Esophagus squamous epithelium (tissue), 4 donors: Measurements from ENCODE around the gene ACSS2.

Experiments used
- CTCF ChIP-seq, 6 experiments: fragments of 450-650 bp in 4 of 6; fragments of 200-600 bp in 2 of 6; sonication (generic) in 2 of 6; IDR thresholded peaks; one replicate each; pipeline ENCODE4 v1.5.1; 2016 to 2019; ENCODE audit warnings: antibody characterized with exemption in 6 of 6, mild to moderate bottlenecking in 4 of 6, moderate library complexity in 4 of 6
- POLR2A ChIP-seq, 4 donors: fragments of 450-650 bp; IDR thresholded peaks; one replicate each; pipeline ENCODE4 v1.6.1; 2017; ENCODE audit warnings: antibody characterized with exemption in 4 of 4, mild to moderate bottlenecking in 4 of 4, moderate library complexity in 3 of 4

- TF ChIP-seq CTCF (IDR thresholded peaks at IDR 0.05) (no peak), POLR2A (IDR thresholded peaks at IDR 0.05) (no peak)
Measured at GRCh38 chr20:34862724-34863123, 13.7 kb upstream of the ACSS2 start.
